Small intestine (tissue), 7 donors: Measurements from ENCODE around the gene U2SURP. TPM values are rescaled to one million over a fixed set of nuclear protein-coding genes. Genes with fewer than 3 reads are reported as not detected.

Source experiments
- DNase-seq, 2 donors: peaks; one replicate each; pipeline versions ENCODE4 v3.0.0 to v3.0.0-alpha.2; 2013
- FAIRE-seq: peaks from 2 replicates; lab custom pipeline; 2012; peaks lifted over from hg19 to GRCh38; lab: Jason Lieb, UNC
- H3K27ac ChIP-seq, 3 donors: one replicate each; pipeline ENCODE4 v1.5.1; 2013; ENCODE audit warnings: low read length in 2 of 3, mild to moderate bottlenecking in 2 of 3, control low read depth in 1 of 3, inconsistent platforms in 1 of 3, low read depth in 1 of 3, moderate library complexity in 1 of 3
- H3K27me3 ChIP-seq, 3 donors: one replicate each; pipeline ENCODE4 v1.6.1; 2013; ENCODE audit warnings: low read length in 3 of 3, inconsistent platforms in 1 of 3; ENCODE audit not compliant: control insufficient read depth in 3 of 3, insufficient read depth in 3 of 3
- H3K36me3 ChIP-seq, 3 donors: one replicate each; pipeline ENCODE4 v1.6.1; 2013; ENCODE audit warnings: low read length in 3 of 3, inconsistent platforms in 1 of 3, low read depth in 1 of 3, mild to moderate bottlenecking in 1 of 3, moderate library complexity in 1 of 3; ENCODE audit not compliant: control insufficient read depth in 3 of 3, insufficient read depth in 2 of 3
- H3K4me1 ChIP-seq, 3 donors: one replicate each; pipeline ENCODE4 v1.6.1; 2013; ENCODE audit warnings: low read length in 2 of 3, inconsistent platforms in 1 of 3, low read depth in 1 of 3, mild to moderate bottlenecking in 1 of 3, moderate library complexity in 1 of 3; ENCODE audit not compliant: control insufficient read depth in 3 of 3, insufficient read depth in 2 of 3
- H3K4me3 ChIP-seq, 3 donors: one replicate each; pipeline ENCODE4 v1.5.1; 2013; ENCODE audit warnings: low read length in 3 of 3, control low read depth in 1 of 3, inconsistent platforms in 1 of 3, low read depth in 1 of 3, mild to moderate bottlenecking in 1 of 3, moderate library complexity in 1 of 3
- H3K9me3 ChIP-seq, 2 donors: one replicate each; pipeline ENCODE4 v1.6.1; 2013; ENCODE audit warnings: low read depth in 1 of 2, low read length in 1 of 2; ENCODE audit not compliant: control insufficient read depth in 2 of 2, insufficient read depth in 1 of 2
- WGBS, 3 donors: extraction: QIAGEN DNeasy Blood & Tissue Kit; methylation state at CpG; one replicate each; pipeline ENCODE4 v1.1.7; 2013; 5-methylcytosine and 5-hydroxymethylcytosine counted together
- polyA plus RNA-seq, 4 donors: library from polyadenylated mRNA; stranded (reverse) in 3 of 4; unstranded in 1 of 4; fragments of 200-250 nt in 3 of 4; fragments of 120-200 nt in 1 of 4; gene quantifications; one replicate each; pipeline versions ENCODE4 v1.2.1 to v1.2.3, GENCODE V29; 2013
- donor health status: healthy with polysubstance abuse.
- donor health status: control.
- donor health status: control.
- donor health status: Bipolar disorder and iron deficiency.
- donor health status: healthy.

The U2SURP gene
- polyA plus RNA-seq, 4 donors: 20.0 to 92.0 (median 29.2) TPM

DNA sequence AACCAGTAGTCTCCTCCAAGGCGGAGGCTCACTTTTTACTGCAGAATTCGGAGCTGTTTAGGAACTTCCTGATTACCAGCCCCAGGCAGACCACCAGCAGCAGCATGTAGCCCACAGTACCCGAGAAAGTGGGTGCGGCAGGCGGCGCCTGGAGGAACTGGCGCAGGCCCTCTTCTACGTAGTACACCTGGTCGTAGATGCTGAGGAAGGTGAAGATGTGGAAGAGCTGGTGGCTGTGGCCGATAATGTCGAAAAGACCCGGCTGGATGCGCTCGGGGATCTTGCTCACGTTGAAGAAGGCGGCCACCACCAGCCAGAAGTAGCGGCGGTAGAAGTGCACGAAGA is 39.2 kb upstream of the U2SURP start:
- Histone ChIP-seq H3K27me3 (peaks cover 18 to 61% (median 23%) of the 10 kb centered on the region in 3 donors), H3K36me3 (no peaks in the 10 kb centered on the region), H3K4me1 (peaks cover 0 to 3% (median 0%) of the 10 kb centered on the region in 3 donors), H3K4me3 (no peak overlapping the region), H3K27ac (no peak overlapping the region), H3K9me3 (peaks cover 0 to 10% of the 10 kb centered on the region in 2 donors)
- FAIRE-seq (no peak), DNase-seq (no peak)
- WGBS, 3 donors: 95 to 97% (median 95%) methylated on average over 19 of the region's 19 CpGs

DNA sequence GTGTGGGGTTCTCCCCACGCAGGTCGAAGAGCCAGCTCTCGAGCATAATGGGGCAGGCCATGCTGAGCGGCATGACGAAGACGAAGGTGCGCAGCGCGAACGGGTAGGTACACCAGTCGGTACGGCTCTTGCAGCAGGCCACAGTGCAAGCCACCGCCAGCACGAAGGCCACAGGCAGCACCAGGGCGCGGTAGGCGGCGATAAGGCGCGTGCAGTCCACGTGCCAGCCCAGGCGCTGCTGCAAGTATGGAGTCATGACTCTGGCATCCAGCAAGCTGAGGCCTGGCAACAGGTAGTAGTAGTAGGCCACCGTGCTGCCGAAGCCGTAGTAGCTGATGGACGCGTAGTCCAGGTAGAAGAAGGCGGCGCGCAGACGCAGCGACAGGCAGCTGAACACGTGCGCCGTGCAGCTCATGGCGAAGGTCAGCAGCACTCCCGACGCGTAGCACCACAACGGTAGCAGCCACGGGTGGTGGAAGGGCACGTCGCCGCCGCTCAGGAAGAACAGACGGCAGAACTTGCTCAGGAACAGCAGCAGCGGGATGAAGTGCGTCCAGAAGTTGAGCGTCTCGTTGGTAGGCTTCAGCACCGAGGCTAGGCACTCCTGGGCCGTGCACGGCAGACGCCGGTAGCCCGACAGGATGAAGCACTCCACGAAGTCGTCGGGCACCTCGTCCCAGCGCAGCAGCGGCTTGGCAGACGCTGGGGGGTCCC is 38.7 kb upstream of the U2SURP start:
- Histone ChIP-seq H3K36me3 (no peaks in the 10 kb centered on the region), H3K27ac (no peak overlapping the region), H3K4me3 (peak overlapping the region in 1 of 3 donors; percentile 55), H3K27me3 (peaks cover 18 to 61% (median 23%) of the 10 kb centered on the region in 3 donors), H3K9me3 (peaks cover 0 to 10% of the 10 kb centered on the region in 2 donors), H3K4me1 (peaks cover 0 to 3% (median 0%) of the 10 kb centered on the region in 3 donors)
- 57 to 65% (median 64%) methylated on average over 63 of the region's 63 CpGs for WGBS, 3 donors
- FAIRE-seq: no peak
- DNase-seq: peak in 1 of 2 donors; percentile 16

DNA sequence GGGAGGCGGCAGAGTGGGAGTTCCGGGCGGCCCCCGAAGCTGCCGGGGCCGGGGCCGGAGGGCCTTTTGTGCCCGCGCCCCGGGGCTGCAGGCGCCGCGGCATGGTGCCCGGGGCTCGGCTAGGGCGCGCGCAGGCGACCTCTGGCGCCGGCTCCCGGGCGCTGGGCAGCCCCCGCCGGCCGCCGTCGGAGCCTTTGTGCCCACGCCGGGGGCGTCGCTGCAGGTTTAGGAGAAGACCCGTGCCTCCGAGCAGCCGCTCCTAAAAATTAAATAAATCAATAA is 38.2 kb upstream of the U2SURP start:
- 1 to 2% (median 1%) methylated on average over 24 to 35 of the region's 35 CpGs for WGBS, 3 donors
- H3K27ac ChIP-seq: no peak overlapping the region

DNA sequence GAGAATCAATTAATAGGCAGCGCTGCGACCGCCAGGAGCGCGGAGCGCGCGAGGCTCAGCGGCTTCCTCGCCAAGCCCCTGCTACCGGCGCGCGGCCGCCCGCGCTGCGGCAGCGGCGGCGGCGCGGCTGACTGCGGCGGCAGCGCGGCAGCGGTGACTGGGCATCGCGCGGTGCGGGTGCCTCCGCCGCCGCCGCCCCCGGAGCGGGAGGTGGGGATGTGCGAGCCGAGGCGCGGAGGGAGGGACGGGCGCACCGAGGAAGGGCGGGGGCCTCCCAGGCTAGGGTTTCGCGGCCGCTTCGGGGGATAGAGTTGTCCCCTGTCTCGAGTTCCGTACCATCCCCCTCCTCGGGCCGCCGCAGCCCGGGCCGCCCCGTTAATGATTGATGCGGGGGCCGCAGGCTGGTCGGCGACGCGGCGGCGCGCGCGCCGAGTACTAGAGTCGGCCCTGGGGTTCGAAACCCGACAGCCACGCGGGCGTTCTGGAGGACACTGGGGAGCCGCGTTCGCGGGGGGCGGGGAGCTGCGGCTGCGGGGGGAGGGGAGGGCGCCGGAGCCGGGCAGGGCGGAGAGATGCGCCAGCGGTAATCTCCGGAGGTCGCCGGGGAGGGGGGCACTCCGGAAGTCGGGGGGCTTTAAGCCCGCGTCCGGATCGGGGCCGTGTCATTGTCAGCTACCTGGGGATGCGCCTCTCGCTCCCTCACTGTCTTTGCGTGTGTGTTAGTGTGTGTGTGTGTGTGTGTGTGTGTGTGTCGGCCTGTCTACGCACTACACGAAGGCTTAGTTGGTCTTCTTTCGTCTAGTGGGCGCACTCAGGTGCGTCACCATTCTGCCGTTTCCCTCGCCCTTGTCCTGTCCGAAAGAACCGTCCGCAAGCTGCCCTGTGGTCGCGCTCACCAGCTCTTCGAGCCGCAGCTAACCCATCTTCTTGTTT is 37.6 kb upstream of the U2SURP start, which contains the start of gene PAQR9:
Gene PAQR9, minus strand, starts transcription at position 159 of the 933 bp plus-strand sequence. CDS start 338 bp downstream, outside the sequence.
- Histone ChIP-seq H3K27me3 (peaks cover 18 to 54% (median 21%) of the 10 kb centered on the region in 3 donors), H3K4me3 (peak within 1 kb of the TSS; percentile 19 to 55 (median 27)), H3K36me3 (no peaks in the 10 kb centered on the region), H3K27ac (no peak within 1 kb of the TSS), H3K4me1 (peaks cover 0 to 3% (median 0%) of the 10 kb centered on the region in 3 donors), H3K9me3 (peaks cover 0 to 10% of the 10 kb centered on the region in 2 donors)
- 2 to 5% (median 4%) methylated on average over 72 to 117 of the region's 117 CpGs for WGBS, 3 donors
- FAIRE-seq: no peak
- peak in 1 of 2 donors; percentile 51 for DNase-seq

More for the DNA sequence above, 38.2 kb upstream of the U2SURP start:
- Histone ChIP-seq H3K36me3 (no peaks in the 10 kb centered on the region), H3K27me3 (peaks cover 18 to 60% (median 21%) of the 10 kb centered on the region in 3 donors), H3K4me3 (peak overlapping the region in 2 of 3 donors; percentile 6 to 55), H3K9me3 (peaks cover 0 to 10% of the 10 kb centered on the region in 2 donors), H3K4me1 (peaks cover 0 to 3% (median 0%) of the 10 kb centered on the region in 3 donors)
- peak in 1 of 2 donors; percentile 22 for DNase-seq
- no peak for FAIRE-seq

DNA sequence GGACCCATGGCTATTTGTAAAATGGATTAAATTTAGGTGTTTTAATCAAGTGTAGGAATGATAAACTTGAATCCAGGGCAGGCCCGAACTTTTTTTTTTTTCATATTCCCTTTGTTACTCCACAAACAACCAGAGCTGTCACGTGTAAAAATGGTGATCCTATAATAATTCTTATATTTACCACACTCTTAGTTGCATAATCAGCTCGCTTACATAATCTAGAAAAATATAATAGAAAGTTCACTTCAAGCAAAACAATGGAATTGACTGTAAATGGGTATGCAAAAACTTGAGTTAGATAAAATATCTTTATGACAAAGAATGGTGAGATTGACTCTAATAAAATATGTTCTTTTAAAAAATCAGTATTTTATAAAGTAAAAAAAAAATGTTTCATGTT is 35.8 kb upstream of the U2SURP start:
- Histone ChIP-seq H3K36me3 (no peaks in the 10 kb centered on the region), H3K27ac (no peak overlapping the region), H3K4me3 (no peak overlapping the region), H3K27me3 (peaks cover 18 to 56% (median 18%) of the 10 kb centered on the region in 3 donors), H3K9me3 (peaks cover 0 to 10% of the 10 kb centered on the region in 2 donors), H3K4me1 (peaks cover 0 to 3% (median 0%) of the 10 kb centered on the region in 3 donors)
- DNase-seq (no peak), FAIRE-seq (no peak)
- WGBS, 3 donors: 74 to 87% (median 80%) methylated on average over 3 of the region's 3 CpGs

DNA sequence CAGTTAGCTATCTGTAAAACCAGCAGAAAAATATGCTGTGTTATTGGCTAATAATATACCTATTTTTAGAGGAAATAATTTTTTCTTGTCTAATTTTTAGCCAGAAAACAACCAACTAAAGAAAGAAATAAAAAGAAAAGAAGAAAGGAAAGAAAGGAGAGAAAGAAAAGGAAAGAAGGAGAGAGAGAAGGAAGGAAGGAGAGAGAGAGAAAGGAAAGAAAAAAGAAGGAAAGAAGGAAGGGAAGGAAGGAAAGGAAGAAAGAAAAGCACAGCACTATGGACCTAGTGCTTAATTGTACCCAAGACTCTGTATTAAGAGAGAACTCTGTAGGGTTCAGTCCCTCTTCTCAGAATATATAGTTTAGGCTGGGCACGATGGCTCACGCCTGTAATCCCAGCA is 34.6 kb upstream of the U2SURP start:
- FAIRE-seq (no peak), DNase-seq (no peak)
- no peak overlapping the region for H3K27ac ChIP-seq
- peaks cover 0 to 3% (median 0%) of the 10 kb centered on the region in 3 donors for H3K4me1 ChIP-seq
- H3K4me3 ChIP-seq: no peak overlapping the region
- WGBS, 3 donors: 63 to 91% (median 80%) methylated on average over 2 of the region's 2 CpGs
- H3K9me3 ChIP-seq: peaks cover 0 to 10% of the 10 kb centered on the region in 2 donors
- H3K36me3 ChIP-seq: no peaks in the 10 kb centered on the region
- H3K27me3 ChIP-seq: peaks cover 18 to 52% (median 18%) of the 10 kb centered on the region in 3 donors

DNA sequence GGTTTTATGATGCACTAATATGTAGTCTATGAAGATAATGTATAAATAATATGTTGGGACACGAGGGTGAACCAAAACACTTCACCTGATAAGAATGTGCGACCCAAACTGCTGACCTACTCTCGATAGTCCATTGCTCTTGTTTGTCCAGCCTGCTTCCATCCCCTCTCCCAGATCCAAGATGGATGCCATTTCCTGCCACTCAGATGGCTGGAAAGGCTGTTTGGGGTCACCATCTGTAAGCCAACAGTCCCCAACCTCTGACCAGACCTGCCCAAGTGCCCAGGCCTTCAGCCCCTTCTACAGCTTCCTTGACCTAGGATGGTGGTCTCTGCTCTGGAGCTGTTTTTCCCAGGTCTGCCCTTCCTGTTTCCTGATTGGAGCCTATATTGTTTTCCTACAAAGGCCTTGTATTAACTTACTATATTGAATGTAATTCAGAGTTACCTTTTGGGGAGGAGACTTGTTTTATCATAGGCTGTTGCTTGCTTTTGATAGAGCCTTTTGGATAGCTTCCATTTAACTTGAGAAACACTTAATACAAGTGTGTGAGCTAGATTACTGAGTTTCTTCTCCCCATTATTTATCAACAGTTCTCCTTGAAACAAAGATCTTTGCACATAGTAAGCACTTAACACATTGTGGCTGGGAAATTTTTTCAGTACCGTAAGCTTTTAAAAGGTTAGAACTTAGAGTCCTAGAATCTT is 32.9 kb upstream of the U2SURP start:
- WGBS, 3 donors: 72 to 78% (median 73%) methylated on average over 4 of the region's 4 CpGs
- H3K4me3 ChIP-seq: no peak overlapping the region
- DNase-seq (no peak), FAIRE-seq (no peak)
- no peaks in the 10 kb centered on the region for H3K9me3 ChIP-seq
- H3K4me1 ChIP-seq: peaks cover 0 to 3% (median 0%) of the 10 kb centered on the region in 3 donors
- H3K27ac ChIP-seq: no peak overlapping the region
- H3K27me3 ChIP-seq: peaks cover 4 to 47% (median 8%) of the 10 kb centered on the region in 3 donors
- H3K36me3 ChIP-seq: no peaks in the 10 kb centered on the region

DNA sequence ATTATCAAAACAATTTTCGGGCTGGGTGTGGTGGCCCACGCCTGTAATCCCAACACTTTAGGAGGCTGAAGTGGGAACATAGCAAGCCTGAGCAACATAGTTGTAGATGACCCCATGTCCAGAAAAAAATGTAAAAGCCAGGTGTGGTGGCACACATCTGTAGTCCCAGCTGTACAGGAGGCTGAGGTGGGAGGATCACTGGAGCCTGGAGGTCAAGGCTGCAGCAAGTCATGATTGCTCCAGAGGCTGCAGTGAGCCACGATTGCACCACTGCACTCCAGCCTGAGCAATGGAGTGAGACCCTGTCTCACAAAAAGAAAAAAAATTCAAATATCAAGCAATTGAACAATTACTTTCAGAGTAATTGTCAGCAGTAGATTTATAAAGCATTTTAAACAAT is 29.9 kb upstream of the U2SURP start:
- peaks cover 0 to 32% (median under 1%) of the 10 kb centered on the region in 3 donors for H3K27me3 ChIP-seq
- WGBS, 3 donors: 72 to 79% (median 72%) methylated on average over 3 of the region's 3 CpGs
- no peak overlapping the region for H3K27ac ChIP-seq
- H3K36me3 ChIP-seq: no peaks in the 10 kb centered on the region
- FAIRE-seq (no peak), DNase-seq (no peak)
- no peaks in the 10 kb centered on the region for H3K4me1 ChIP-seq
- H3K9me3 ChIP-seq: no peaks in the 10 kb centered on the region
- H3K4me3 ChIP-seq: no peak overlapping the region
